ENCODE measurements around the gene SLC25A36.

DNA sequence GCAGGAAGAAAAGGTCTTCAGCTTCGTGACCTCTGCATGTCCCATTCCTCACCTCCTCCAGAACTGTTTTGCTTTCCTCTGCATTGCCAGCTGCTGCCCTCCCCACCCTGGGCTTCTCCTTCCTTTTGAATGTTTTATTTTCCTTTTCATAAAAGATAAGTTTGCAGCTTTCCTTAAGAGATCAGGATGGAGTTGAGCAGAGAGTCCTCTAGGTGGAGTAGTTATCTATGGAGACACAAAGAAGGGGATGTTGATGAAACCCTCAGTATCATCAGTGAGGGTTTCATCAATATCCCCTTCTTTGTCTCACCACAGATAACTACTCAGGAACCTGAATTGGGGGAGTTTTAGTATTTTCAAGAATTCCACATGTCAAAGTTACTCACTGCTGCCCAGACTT lies 19.0 kb upstream of the SLC25A36 start:
- TF ChIP-seq TAF1 (IDR thresholded peaks at IDR 0.05; ENCODE audit: borderline replicate concordance, insufficient read depth, low read length): no peak
- no peak for TF ChIP-seq SIN3A (IDR thresholded peaks at IDR 0.05; ENCODE audit: borderline replicate concordance, insufficient read depth, low read length)
- TF ChIP-seq POLR2AphosphoS5 (IDR thresholded peaks at IDR 0.05; ENCODE audit: low read depth, low read length): no peak
- TF ChIP-seq, protein P1, sequence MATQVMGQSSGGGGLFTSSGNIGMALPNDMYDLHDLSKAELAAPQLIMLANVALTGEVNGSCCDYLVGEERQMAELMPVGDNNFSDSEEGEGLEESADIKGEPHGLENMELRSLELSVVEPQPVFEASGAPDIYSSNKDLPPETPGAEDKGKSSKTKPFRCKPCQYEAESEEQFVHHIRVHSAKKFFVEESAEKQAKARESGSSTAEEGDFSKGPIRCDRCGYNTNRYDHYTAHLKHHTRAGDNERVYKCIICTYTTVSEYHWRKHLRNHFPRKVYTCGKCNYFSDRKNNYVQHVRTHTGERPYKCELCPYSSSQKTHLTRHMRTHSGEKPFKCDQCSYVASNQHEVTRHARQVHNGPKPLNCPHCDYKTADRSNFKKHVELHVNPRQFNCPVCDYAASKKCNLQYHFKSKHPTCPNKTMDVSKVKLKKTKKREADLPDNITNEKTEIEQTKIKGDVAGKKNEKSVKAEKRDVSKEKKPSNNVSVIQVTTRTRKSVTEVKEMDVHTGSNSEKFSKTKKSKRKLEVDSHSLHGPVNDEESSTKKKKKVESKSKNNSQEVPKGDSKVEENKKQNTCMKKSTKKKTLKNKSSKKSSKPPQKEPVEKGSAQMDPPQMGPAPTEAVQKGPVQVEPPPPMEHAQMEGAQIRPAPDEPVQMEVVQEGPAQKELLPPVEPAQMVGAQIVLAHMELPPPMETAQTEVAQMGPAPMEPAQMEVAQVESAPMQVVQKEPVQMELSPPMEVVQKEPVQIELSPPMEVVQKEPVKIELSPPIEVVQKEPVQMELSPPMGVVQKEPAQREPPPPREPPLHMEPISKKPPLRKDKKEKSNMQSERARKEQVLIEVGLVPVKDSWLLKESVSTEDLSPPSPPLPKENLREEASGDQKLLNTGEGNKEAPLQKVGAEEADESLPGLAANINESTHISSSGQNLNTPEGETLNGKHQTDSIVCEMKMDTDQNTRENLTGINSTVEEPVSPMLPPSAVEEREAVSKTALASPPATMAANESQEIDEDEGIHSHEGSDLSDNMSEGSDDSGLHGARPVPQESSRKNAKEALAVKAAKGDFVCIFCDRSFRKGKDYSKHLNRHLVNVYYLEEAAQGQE (IDR thresholded peaks at IDR 0.05; ENCODE audit: insufficient read depth in 1 of 2, low read depth in 2 of 2, low read length in 2 of 2): no peak
- TF ChIP-seq FOXP2 (optimal IDR thresholded peaks at IDR 0.05; ENCODE audit: borderline replicate concordance, extremely low read depth, extremely low read length, insufficient read depth): no peak

Measured in PFSK-1 (cell line).